GM13977 (cell line): ENCODE measurements around the gene MKKS.

Source experiments
- DNase-seq: peaks from one replicate; pipeline ENCODE4 v3.0.0; 2012; ENCODE audit warnings: low spot score
- in situ Hi-C: fragments of 300-500 bp; cut with MboI; formaldehyde crosslinking; loops from one replicate; pipeline ENCODE4 v1.12.0; 2022; ENCODE audit warnings: low sequenced_read_pairs, low pct_unique_long_range_greater_than_20kb, mixed read lengths, inconsistent platforms; ENCODE audit not compliant: unreplicated experiment
- TF ChIP-seq, protein P1 (sequence below): IDR thresholded peaks from 2 replicates; pipeline ENCODE4 v1.5.1; 2012; ENCODE audit warnings: mild to moderate bottlenecking, control low read depth; ENCODE audit not compliant: insufficient read depth; ENCODE audit errors: extremely low read depth, missing control alignments

Gene MKKS

DNA sequence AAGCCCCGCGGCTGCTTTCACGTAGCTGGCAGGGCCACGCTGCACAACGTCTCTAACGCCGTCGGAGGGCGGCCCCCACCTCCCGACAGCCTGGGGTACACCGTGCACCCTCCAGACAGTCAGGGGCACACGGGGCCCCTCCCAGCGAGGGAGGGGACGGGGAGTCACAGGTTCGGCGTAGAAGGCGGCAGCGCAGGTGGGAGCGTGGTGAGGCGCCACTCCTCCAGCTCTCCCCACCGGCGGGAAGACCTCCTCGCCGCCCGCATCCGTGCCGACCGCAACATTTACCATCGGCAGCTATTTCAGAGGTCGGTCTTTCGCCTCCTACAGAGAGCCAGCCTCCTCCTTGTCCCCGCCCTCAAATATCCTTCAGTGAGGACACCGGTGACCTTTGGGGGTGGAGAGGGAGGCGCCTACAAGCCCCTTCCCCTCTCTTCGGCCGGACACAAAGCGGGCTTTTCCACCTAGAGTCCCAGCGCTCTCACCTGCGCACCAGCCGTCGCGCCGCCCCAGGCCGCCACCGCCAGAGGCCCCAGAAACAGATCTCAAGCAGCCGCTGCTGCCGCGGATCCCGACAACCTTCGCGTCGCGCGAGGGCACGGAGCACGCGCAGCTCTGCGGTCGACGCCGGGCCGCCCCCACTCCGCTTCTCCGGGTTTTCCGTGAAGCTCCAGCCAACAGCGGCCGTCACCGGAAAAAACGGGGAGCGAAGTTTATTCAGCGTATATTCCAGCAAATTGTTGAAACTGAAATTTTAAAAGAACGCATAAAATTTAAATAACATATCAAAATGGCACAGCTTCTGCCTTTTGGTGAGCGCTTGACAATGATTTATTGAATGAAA, at the start of gene MKKS:
Gene MKKS, minus strand, starts transcription at position 600 of the 844 bp plus-strand sequence. CDS start 20,708 bp downstream, outside the sequence.
- DNase-seq: peak; percentile 79
- in situ Hi-C loops: loop anchor here (25.0 kb wide), 1 partner anchor 822 kb away; no protein-coding TSS in a partner anchor
- TF ChIP-seq, protein P1, sequence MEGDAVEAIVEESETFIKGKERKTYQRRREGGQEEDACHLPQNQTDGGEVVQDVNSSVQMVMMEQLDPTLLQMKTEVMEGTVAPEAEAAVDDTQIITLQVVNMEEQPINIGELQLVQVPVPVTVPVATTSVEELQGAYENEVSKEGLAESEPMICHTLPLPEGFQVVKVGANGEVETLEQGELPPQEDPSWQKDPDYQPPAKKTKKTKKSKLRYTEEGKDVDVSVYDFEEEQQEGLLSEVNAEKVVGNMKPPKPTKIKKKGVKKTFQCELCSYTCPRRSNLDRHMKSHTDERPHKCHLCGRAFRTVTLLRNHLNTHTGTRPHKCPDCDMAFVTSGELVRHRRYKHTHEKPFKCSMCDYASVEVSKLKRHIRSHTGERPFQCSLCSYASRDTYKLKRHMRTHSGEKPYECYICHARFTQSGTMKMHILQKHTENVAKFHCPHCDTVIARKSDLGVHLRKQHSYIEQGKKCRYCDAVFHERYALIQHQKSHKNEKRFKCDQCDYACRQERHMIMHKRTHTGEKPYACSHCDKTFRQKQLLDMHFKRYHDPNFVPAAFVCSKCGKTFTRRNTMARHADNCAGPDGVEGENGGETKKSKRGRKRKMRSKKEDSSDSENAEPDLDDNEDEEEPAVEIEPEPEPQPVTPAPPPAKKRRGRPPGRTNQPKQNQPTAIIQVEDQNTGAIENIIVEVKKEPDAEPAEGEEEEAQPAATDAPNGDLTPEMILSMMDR: peak; percentile 23

DNA sequence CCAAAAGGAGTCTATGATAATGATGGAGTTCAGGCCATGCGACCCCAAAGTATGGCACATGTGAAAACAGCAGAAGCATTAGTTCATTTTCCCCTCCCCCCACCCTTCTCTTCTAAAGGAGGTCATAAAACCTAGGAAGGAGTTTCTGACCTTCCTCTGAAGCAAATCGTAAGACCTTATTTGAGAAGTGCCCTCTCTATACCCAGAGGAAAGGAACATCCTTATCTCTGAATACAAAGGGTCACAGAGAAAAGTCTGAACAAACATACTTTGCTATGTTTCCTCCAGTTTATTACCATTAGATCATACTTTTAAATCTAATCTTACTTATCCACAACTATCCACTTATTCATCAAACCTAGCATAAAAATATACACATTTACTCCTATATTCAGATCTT, 49.7 kb upstream of the MKKS start:
- in situ Hi-C loops: no loop called here
- TF ChIP-seq, protein P1: no peak
- DNase-seq: no peak

DNA sequence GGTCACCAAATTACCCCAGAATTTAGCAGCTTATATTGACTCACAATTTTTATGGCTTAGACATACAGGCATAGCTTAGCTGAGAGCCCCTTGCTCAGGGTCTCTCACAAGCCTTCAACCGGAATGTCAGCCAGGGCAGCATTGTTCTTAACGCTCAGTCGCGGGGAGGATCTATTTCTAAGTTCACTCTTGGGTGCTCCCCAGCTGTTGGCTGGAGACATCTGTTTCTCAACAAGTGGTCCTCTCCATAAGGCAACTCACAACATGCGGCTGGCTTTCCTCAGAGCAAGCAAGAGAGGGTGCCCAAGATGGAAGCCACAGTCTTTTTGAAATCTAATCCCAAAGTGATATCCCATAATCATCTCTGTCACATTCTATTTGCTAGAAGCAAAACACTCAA, 47.7 kb upstream of the MKKS start:
- TF ChIP-seq, protein P1: no peak
- DNase-seq: no peak
- in situ Hi-C loops: no loop called here

DNA sequence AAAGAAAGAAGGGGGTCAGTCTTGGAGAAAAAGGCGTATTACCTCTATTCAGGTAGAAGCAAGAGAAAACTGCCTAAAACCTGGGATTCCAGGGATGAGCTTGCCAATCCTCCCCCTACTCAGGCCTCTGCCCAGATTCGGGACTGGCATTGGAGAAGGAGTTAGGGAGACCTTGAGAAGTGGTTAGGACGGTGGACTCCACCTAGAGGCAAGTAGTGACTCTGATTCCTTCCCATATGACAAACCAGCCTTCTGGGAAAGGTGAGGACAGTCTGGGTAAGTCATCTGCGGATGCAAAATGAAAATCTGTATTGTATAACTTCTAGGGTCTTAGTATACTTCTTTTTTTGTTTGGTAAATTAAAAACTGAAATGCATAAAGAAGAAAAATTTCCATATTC, 44.9 kb upstream of the MKKS start:
- in situ Hi-C loops: no loop called here
- TF ChIP-seq, protein P1: peak; percentile 15
- no peak for DNase-seq

DNA sequence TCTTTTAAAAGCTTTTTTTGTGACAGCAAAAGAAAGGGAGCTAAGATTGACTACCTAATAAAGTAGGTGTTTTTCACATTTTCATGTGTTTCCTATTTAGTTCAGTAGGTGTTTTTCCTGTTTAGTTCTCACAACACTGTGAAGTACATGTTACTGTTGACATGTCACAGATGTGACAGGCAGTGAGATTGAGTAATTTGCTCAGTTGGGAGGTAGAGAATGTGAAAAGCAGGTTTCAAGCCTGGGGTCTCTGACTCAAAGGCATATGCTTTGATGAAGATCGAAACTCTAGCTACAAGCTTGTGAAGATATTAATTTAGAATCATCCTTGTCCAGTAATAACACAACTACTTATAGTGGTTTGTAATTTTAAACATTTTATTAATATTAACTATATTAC, 44.2 kb upstream of the MKKS start:
- DNase-seq: peak; percentile 44
- in situ Hi-C loops: no loop called here
- TF ChIP-seq, protein P1: no peak

DNA sequence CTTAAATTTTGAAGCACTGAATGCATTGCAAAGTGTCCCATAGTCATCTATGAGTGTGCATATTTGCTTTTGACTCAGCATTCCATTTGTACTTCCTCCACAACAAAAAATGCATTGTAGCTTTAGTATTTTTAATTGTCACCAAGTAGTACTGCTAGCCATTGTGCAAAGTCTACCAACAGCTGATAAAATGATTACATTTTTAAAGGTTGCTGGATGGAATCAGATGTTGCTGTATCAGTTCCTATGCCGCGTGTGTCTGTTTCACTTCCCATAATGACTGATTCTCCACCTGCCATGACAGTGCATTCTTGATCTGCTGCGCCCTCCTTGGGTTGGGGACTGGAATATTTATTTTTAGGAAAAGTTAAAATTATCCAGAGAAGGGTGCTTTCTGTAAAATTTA, 42.3 kb upstream of the MKKS start:
- TF ChIP-seq, protein P1: peak; percentile 49
- DNase-seq: peak; percentile 40
- in situ Hi-C loops: no loop called here
